Liver (tissue), 9 donors: ENCODE results near the gene MIGA1. TPM values are rescaled to one million over a fixed set of nuclear protein-coding genes. Genes with fewer than 3 reads are reported as not detected.

ENCODE experiments used
- DNase-seq: peaks from one replicate; pipeline ENCODE4 v3.0.0-alpha.2; 2017; ENCODE audit warnings: low spot score
- H3K27ac ChIP-seq, 2 donors: one replicate each; pipeline ENCODE4 v1.7.0; 2013; ENCODE audit warnings: inconsistent platforms in 2 of 2, low read length in 2 of 2, control low read depth in 1 of 2, low read depth in 1 of 2, mild to moderate bottlenecking in 1 of 2
- H3K27me3 ChIP-seq, 4 donors: one replicate each; pipeline versions ENCODE4 v1.6.1 to v1.7.0; 2013; ENCODE audit warnings: low read length in 3 of 4, inconsistent platforms in 1 of 4, mild to moderate bottlenecking in 1 of 4, moderate library complexity in 1 of 4; ENCODE audit not compliant: control insufficient read depth in 4 of 4, insufficient read depth in 4 of 4
- H3K36me3 ChIP-seq, 4 donors: one replicate each; pipeline versions ENCODE4 v1.6.1 to v1.7.0; 2013; ENCODE audit warnings: low read length in 3 of 4, mild to moderate bottlenecking in 3 of 4, low read depth in 1 of 4, moderate library complexity in 1 of 4; ENCODE audit not compliant: control insufficient read depth in 4 of 4, insufficient read depth in 3 of 4
- H3K4me1 ChIP-seq, 4 donors: one replicate each; pipeline versions ENCODE4 v1.6.1 to v1.7.0; 2013; ENCODE audit warnings: low read length in 3 of 4, mild to moderate bottlenecking in 3 of 4, moderate library complexity in 1 of 4; ENCODE audit not compliant: control insufficient read depth in 4 of 4, insufficient read depth in 4 of 4
- H3K4me3 ChIP-seq, 3 donors: one replicate each; pipeline versions ENCODE4 v1.6.1 to v1.7.0; 2013; ENCODE audit warnings: low read length in 3 of 3, control low read depth in 1 of 3, low read depth in 1 of 3, mild to moderate bottlenecking in 1 of 3
- H3K9ac ChIP-seq, 2 donors: one replicate each; pipeline ENCODE4 v1.7.0; 2013; ENCODE audit warnings: low read length in 2 of 2, mild to moderate bottlenecking in 2 of 2, moderate library complexity in 2 of 2, control low read depth in 1 of 2, low read depth in 1 of 2
- H3K9me3 ChIP-seq, 4 donors: one replicate each; pipeline versions ENCODE4 v1.6.1 to v1.7.0; 2013; ENCODE audit warnings: low read length in 3 of 4; ENCODE audit not compliant: control insufficient read depth in 4 of 4
- CTCF ChIP-seq: fragments of 150-350 bp; IDR thresholded peaks from 2 replicates; pipeline ENCODE4 v1.5.1; 2017; ENCODE audit warnings: improper control_type of control experiment, low read depth, low read length; ENCODE audit not compliant: missing input control
- EGR1 ChIP-seq, 2 donors: IDR thresholded peaks; 2 replicates each; pipeline ENCODE4 v1.6.1; 2016 to 2018; ENCODE audit warnings: antibody characterized with exemption in 2 of 2, low read depth in 2 of 2
- FOXA2 ChIP-seq: IDR thresholded peaks from 2 replicates; pipeline ENCODE4 v1.6.1; 2016; ENCODE audit warnings: antibody characterized with exemption
- GABPA ChIP-seq, 2 donors: IDR thresholded peaks in 1 of 2; conservative IDR thresholded peaks in 1 of 2; 2 replicates each; pipeline ENCODE4 v1.6.1; 2016; ENCODE audit warnings: antibody characterized with exemption in 2 of 2, mild to moderate bottlenecking in 1 of 2, moderate library complexity in 1 of 2
- HNF4A ChIP-seq, 2 donors: conservative IDR thresholded peaks; 2 replicates each; pipeline ENCODE4 v1.6.1; 2016; ENCODE audit warnings: antibody characterized with exemption in 2 of 2, mild to moderate bottlenecking in 2 of 2
- HNF4G ChIP-seq: IDR thresholded peaks from 2 replicates; pipeline ENCODE4 v1.6.1; 2016; ENCODE audit warnings: antibody characterized with exemption
- JUND ChIP-seq, 2 donors: IDR thresholded peaks; 2 replicates each; pipeline ENCODE4 v1.6.1; 2016; ENCODE audit warnings: antibody characterized with exemption in 2 of 2
- NR2F2 ChIP-seq: IDR thresholded peaks from 2 replicates; pipeline ENCODE4 v1.6.1; 2016; ENCODE audit warnings: antibody characterized with exemption
- RAD21 ChIP-seq, 2 donors: IDR thresholded peaks; 2 replicates each; pipeline ENCODE4 v1.6.1; 2016; ENCODE audit warnings: antibody characterized with exemption in 2 of 2, mild to moderate bottlenecking in 2 of 2
- RXRA ChIP-seq, 2 donors: IDR thresholded peaks; 2 replicates each; pipeline ENCODE4 v1.6.1; 2017 to 2018; ENCODE audit warnings: antibody characterized with exemption in 2 of 2, mild to moderate bottlenecking in 1 of 2
- SP1 ChIP-seq: IDR thresholded peaks from 2 replicates; pipeline ENCODE4 v1.6.1; 2018; ENCODE audit warnings: antibody characterized with exemption, mild to moderate bottlenecking
- TAF1 ChIP-seq: conservative IDR thresholded peaks from 2 replicates; pipeline ENCODE4 v1.6.1; 2016; ENCODE audit warnings: antibody characterized with exemption, mild to moderate bottlenecking
- YY1 ChIP-seq: IDR thresholded peaks from 2 replicates; pipeline ENCODE4 v1.6.1; 2016; ENCODE audit warnings: antibody characterized with exemption, mild to moderate bottlenecking
- WGBS: extraction: QIAGEN DNeasy Blood & Tissue Kit; methylation state at CpG from one replicate; pipeline ENCODE4 v1.1.7; 2013; 5-methylcytosine and 5-hydroxymethylcytosine counted together
- polyA plus RNA-seq, 2 donors: library from polyadenylated mRNA; stranded (reverse) in 1 of 2; unstranded in 1 of 2; fragments of 200-250 nt in 1 of 2; fragments of >200 nt in 1 of 2; fragmentation: Nextera tagmentation in 1 of 2; extraction: Ambion mirVana in 1 of 2; gene quantifications; one replicate each; pipeline versions ENCODE4 v1.2.1 to v1.2.3, GENCODE V29; 2013 to 2015
- total RNA-seq, 2 donors: library from RNA; depleted of rRNA; stranded (reverse); fragments of >200 nt; gene quantifications; one replicate each; pipeline ENCODE4 v1.2.3, GENCODE V29; 2014
- TF ChIP-seq, protein P1 (sequence below): IDR thresholded peaks from 2 replicates; pipeline ENCODE4 v1.6.1; 2016; ENCODE audit warnings: antibody characterized with exemption, mild to moderate bottlenecking
- TF ChIP-seq, protein P2 (sequence below): IDR thresholded peaks from 2 replicates; pipeline ENCODE4 v1.6.1; 2016; ENCODE audit warnings: antibody characterized with exemption
- TF ChIP-seq, protein P3 (sequence below): IDR thresholded peaks from 2 replicates; pipeline ENCODE4 v1.6.1; 2016; ENCODE audit warnings: antibody characterized with exemption
- TF ChIP-seq, protein P4 (sequence below): IDR thresholded peaks from 2 replicates; pipeline ENCODE4 v1.6.1; 2016; ENCODE audit warnings: antibody characterized with exemption
- donor health status: healthy.
- donor health status: healthy.
- donor health status: healthy.
- donor health status: healthy.
- donor health status: healthy.

MIGA1 gene
- total and polyA plus RNA-seq, 4 donors, result 3.5 to 8.0 (median 6.2) TPM

- no peak for DNase-seq
- TF ChIP-seq, protein P1, sequence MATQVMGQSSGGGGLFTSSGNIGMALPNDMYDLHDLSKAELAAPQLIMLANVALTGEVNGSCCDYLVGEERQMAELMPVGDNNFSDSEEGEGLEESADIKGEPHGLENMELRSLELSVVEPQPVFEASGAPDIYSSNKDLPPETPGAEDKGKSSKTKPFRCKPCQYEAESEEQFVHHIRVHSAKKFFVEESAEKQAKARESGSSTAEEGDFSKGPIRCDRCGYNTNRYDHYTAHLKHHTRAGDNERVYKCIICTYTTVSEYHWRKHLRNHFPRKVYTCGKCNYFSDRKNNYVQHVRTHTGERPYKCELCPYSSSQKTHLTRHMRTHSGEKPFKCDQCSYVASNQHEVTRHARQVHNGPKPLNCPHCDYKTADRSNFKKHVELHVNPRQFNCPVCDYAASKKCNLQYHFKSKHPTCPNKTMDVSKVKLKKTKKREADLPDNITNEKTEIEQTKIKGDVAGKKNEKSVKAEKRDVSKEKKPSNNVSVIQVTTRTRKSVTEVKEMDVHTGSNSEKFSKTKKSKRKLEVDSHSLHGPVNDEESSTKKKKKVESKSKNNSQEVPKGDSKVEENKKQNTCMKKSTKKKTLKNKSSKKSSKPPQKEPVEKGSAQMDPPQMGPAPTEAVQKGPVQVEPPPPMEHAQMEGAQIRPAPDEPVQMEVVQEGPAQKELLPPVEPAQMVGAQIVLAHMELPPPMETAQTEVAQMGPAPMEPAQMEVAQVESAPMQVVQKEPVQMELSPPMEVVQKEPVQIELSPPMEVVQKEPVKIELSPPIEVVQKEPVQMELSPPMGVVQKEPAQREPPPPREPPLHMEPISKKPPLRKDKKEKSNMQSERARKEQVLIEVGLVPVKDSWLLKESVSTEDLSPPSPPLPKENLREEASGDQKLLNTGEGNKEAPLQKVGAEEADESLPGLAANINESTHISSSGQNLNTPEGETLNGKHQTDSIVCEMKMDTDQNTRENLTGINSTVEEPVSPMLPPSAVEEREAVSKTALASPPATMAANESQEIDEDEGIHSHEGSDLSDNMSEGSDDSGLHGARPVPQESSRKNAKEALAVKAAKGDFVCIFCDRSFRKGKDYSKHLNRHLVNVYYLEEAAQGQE, result no peak
- TF ChIP-seq SP1 (no peak), FOXA2 (no peak), HNF4G (no peak), HNF4A (conservative IDR thresholded peaks at IDR 0.05) (no peak), JUND (IDR thresholded peaks at IDR 0.05) (no peak)
Observed at GRCh38 chr1:77857552-77857951, 78.1 kb downstream of the MIGA1 start.

GRCh38 chr1:77858725-77859124 is 79.3 kb downstream of the MIGA1 start:
- H3K27ac ChIP-seq, result no peak overlapping the region
- whole genome bisulfite sequencing, result 96% methylated on average over 3 of the region's 3 CpGs
- H3K9ac ChIP-seq, result peak overlapping the region in 1 of 2 donors; percentile 2
- no peaks in the 10 kb centered on the region for H3K27me3 ChIP-seq
- DNase-seq, result no peak
- no peak overlapping the region for H3K4me3 ChIP-seq
- peaks cover 0 to 11% (median 3%) of the 10 kb centered on the region in 4 donors for H3K4me1 ChIP-seq
- TF ChIP-seq, protein P1, result no peak
- TF ChIP-seq, protein P2, sequence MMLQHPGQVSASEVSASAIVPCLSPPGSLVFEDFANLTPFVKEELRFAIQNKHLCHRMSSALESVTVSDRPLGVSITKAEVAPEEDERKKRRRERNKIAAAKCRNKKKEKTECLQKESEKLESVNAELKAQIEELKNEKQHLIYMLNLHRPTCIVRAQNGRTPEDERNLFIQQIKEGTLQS, result no peak
- TF ChIP-seq CTCF, result no peak
- TF ChIP-seq EGR1 (IDR thresholded peaks at IDR 0.05; ENCODE audit: low read depth in 2 of 2), result no peak
- no peak for TF ChIP-seq NR2F2
- TF ChIP-seq, protein P3, sequence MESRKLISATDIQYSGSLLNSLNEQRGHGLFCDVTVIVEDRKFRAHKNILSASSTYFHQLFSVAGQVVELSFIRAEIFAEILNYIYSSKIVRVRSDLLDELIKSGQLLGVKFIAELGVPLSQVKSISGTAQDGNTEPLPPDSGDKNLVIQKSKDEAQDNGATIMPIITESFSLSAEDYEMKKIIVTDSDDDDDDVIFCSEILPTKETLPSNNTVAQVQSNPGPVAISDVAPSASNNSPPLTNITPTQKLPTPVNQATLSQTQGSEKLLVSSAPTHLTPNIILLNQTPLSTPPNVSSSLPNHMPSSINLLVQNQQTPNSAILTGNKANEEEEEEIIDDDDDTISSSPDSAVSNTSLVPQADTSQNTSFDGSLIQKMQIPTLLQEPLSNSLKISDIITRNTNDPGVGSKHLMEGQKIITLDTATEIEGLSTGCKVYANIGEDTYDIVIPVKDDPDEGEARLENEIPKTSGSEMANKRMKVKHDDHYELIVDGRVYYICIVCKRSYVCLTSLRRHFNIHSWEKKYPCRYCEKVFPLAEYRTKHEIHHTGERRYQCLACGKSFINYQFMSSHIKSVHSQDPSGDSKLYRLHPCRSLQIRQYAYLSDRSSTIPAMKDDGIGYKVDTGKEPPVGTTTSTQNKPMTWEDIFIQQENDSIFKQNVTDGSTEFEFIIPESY, result no peak
- no peak for TF ChIP-seq RAD21 (IDR thresholded peaks at IDR 0.05)
- TF ChIP-seq TAF1, result no peak
- no peak for TF ChIP-seq HNF4A (conservative IDR thresholded peaks at IDR 0.05)
- no peak for TF ChIP-seq GABPA (IDR thresholded peaks at IDR 0.05 in 1 of 2, conservative IDR thresholded peaks at IDR 0.05 in 1 of 2)
- no peak for TF ChIP-seq HNF4G
- TF ChIP-seq, protein P4, sequence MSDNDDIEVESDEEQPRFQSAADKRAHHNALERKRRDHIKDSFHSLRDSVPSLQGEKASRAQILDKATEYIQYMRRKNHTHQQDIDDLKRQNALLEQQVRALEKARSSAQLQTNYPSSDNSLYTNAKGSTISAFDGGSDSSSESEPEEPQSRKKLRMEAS, result no peak
- no peak for TF ChIP-seq RXRA (IDR thresholded peaks at IDR 0.05)
- TF ChIP-seq SP1, result no peak
- TF ChIP-seq YY1, result no peak
- peaks cover 0 to 2% (median under 1%) of the 10 kb centered on the region in 4 donors for H3K36me3 ChIP-seq
- peaks cover 0 to 4% (median 0%) of the 10 kb centered on the region in 4 donors for H3K9me3 ChIP-seq

More at GRCh38 chr1:77857552-77857951, 78.1 kb downstream of the MIGA1 start:
- H3K4me3 ChIP-seq, result no peak overlapping the region
- peaks cover 0 to 4% (median 0%) of the 10 kb centered on the region in 4 donors for H3K9me3 ChIP-seq
- peaks cover 0 to 11% (median 3%) of the 10 kb centered on the region in 4 donors for H3K4me1 ChIP-seq
- H3K9ac ChIP-seq, result no peak overlapping the region
- peaks cover 0 to 2% (median 0%) of the 10 kb centered on the region in 4 donors for H3K36me3 ChIP-seq
- 96% methylated on average over 4 of the region's 4 CpGs for WGBS
- H3K27me3 ChIP-seq, result no peaks in the 10 kb centered on the region
- no peak overlapping the region for H3K27ac ChIP-seq
